Stomach smooth muscle (tissue), 2 donors: ENCODE measurements around the gene YRDC.

Experiments used
- H3K27ac ChIP-seq: one replicate; pipeline ENCODE4 v1.7.0; 2013; ENCODE audit warnings: mild to moderate bottlenecking, low read length, inconsistent platforms
- H3K27me3 ChIP-seq, 2 donors: one replicate each; pipeline ENCODE4 v1.7.0; 2013; ENCODE audit warnings: low read length in 2 of 2; ENCODE audit not compliant: insufficient read depth in 2 of 2, control insufficient read depth in 1 of 2
- H3K36me3 ChIP-seq, 2 donors: one replicate each; pipeline ENCODE4 v1.7.0; 2013; ENCODE audit warnings: low read length in 2 of 2; ENCODE audit not compliant: control insufficient read depth in 2 of 2, insufficient read depth in 2 of 2
- H3K4me1 ChIP-seq: one replicate; pipeline ENCODE4 v1.7.0; 2013; ENCODE audit warnings: low read length; ENCODE audit not compliant: control insufficient read depth, insufficient read depth
- H3K4me3 ChIP-seq, 2 donors: one replicate each; pipeline ENCODE4 v1.7.0; 2013; ENCODE audit warnings: low read length in 2 of 2
- H3K9ac ChIP-seq, 2 donors: one replicate each; pipeline ENCODE4 v1.7.0; 2013; ENCODE audit warnings: low read length in 2 of 2, mild to moderate bottlenecking in 1 of 2
- H3K9me3 ChIP-seq, 2 donors: one replicate each; pipeline ENCODE4 v1.7.0; 2013; ENCODE audit warnings: low read length in 2 of 2; ENCODE audit not compliant: control insufficient read depth in 2 of 2
- donor health status: healthy.
- donor health status: Pancreatic carcinoma.

YRDC gene

GRCh38 chr1:37821481-37821880 lies 13.5 kb upstream of the YRDC start:
- H3K9me3 ChIP-seq = no peaks in the 10 kb centered on the region
- H3K4me3 ChIP-seq = no peak overlapping the region
- no peak overlapping the region for H3K9ac ChIP-seq
- H3K27me3 ChIP-seq = no peaks in the 10 kb centered on the region
- peaks cover 27 to 32% of the 10 kb centered on the region in 2 donors for H3K36me3 ChIP-seq
- no peak overlapping the region for H3K27ac ChIP-seq
- peaks cover 7% of the 10 kb centered on the region for H3K4me1 ChIP-seq

- no peak overlapping the region for H3K4me3 ChIP-seq
- H3K9ac ChIP-seq = no peak overlapping the region
- H3K36me3 ChIP-seq = peaks cover 34 to 40% of the 10 kb centered on the region in 2 donors
- peak overlapping the region; percentile 37 for H3K27ac ChIP-seq
- H3K4me1 ChIP-seq = peaks cover 7% of the 10 kb centered on the region
- no peaks in the 10 kb centered on the region for H3K9me3 ChIP-seq
- no peaks in the 10 kb centered on the region for H3K27me3 ChIP-seq
These were observed 9.5 kb upstream of the YRDC start for GRCh38 chr1:37817481-37817880.

GRCh38 chr1:37814252-37814651 lies 6.2 kb upstream of the YRDC start:
- Histone ChIP-seq H3K36me3 (peaks cover 17 to 20% of the 10 kb centered on the region in 2 donors), H3K9me3 (no peaks in the 10 kb centered on the region), H3K9ac (no peak overlapping the region), H3K27ac (no peak overlapping the region), H3K4me1 (peaks cover 11% of the 10 kb centered on the region), H3K4me3 (no peak overlapping the region), H3K27me3 (no peaks in the 10 kb centered on the region)

- H3K36me3 ChIP-seq = peaks cover 17 to 20% of the 10 kb centered on the region in 2 donors
- H3K9ac ChIP-seq = no peak overlapping the region
- H3K27ac ChIP-seq = no peak overlapping the region
- no peaks in the 10 kb centered on the region for H3K9me3 ChIP-seq
- H3K4me3 ChIP-seq = no peak overlapping the region
- H3K4me1 ChIP-seq = peaks cover 17% of the 10 kb centered on the region
- H3K27me3 ChIP-seq = no peaks in the 10 kb centered on the region
These were observed 5.6 kb upstream of the YRDC start for GRCh38 chr1:37813529-37814145.

- Histone ChIP-seq H3K36me3 (peaks cover 17 to 20% of the 10 kb centered on the region in 2 donors), H3K9ac (peak overlapping the region in 1 of 2 donors; percentile 21), H3K27ac (no peak overlapping the region), H3K4me3 (no peak overlapping the region), H3K4me1 (peaks cover 23% of the 10 kb centered on the region), H3K9me3 (no peaks in the 10 kb centered on the region), H3K27me3 (no peaks in the 10 kb centered on the region)
These were observed 3.1 kb upstream of the YRDC start for GRCh38 chr1:37811027-37811655.

GRCh38 chr1:37809942-37810341 lies 1.9 kb upstream of the YRDC start:
- peaks cover 26% of the 10 kb centered on the region for H3K4me1 ChIP-seq
- H3K27ac ChIP-seq = peak overlapping the region; percentile 18
- H3K27me3 ChIP-seq = no peaks in the 10 kb centered on the region
- peaks cover 18 to 20% of the 10 kb centered on the region in 2 donors for H3K36me3 ChIP-seq
- no peak overlapping the region for H3K9ac ChIP-seq
- no peak overlapping the region for H3K4me3 ChIP-seq
- no peaks in the 10 kb centered on the region for H3K9me3 ChIP-seq

GRCh38 chr1:37808369-37809319 lies 636 bp upstream of the YRDC start:
- Histone ChIP-seq H3K9ac (peak overlapping the region; percentile 76 to 91), H3K4me3 (peak overlapping the region; percentile 77 to 94), H3K9me3 (no peaks in the 10 kb centered on the region), H3K27ac (peak overlapping the region; percentile 91), H3K27me3 (no peaks in the 10 kb centered on the region), H3K36me3 (peaks cover 23 to 26% of the 10 kb centered on the region in 2 donors), H3K4me1 (peaks cover 26% of the 10 kb centered on the region)

GRCh38 chr1:37807220-37807554 lies 821 bp downstream of the YRDC start:
- Histone ChIP-seq H3K27ac (peak overlapping the region; percentile 58), H3K36me3 (peaks cover 33 to 34% of the 10 kb centered on the region in 2 donors), H3K4me3 (peak overlapping the region; percentile 57 to 94), H3K9ac (peak overlapping the region; percentile 87 to 89), H3K9me3 (no peaks in the 10 kb centered on the region), H3K27me3 (no peaks in the 10 kb centered on the region), H3K4me1 (peaks cover 26% of the 10 kb centered on the region)

GRCh38 chr1:37802439-37802838 lies 5.6 kb downstream of the YRDC start:
- Histone ChIP-seq H3K27me3 (no peaks in the 10 kb centered on the region), H3K9me3 (no peaks in the 10 kb centered on the region), H3K4me1 (peaks cover 12% of the 10 kb centered on the region), H3K9ac (no peak overlapping the region), H3K27ac (no peak overlapping the region), H3K4me3 (no peak overlapping the region), H3K36me3 (peaks cover 33 to 49% of the 10 kb centered on the region in 2 donors)

GRCh38 chr1:37797750-37798345 lies 10.2 kb downstream of the YRDC start:
- no peak overlapping the region for H3K4me3 ChIP-seq
- no peaks in the 10 kb centered on the region for H3K9me3 ChIP-seq
- H3K9ac ChIP-seq = no peak overlapping the region
- peaks cover 4 to 19% of the 10 kb centered on the region in 2 donors for H3K36me3 ChIP-seq
- H3K27me3 ChIP-seq = no peaks in the 10 kb centered on the region
- no peak overlapping the region for H3K27ac ChIP-seq
- H3K4me1 ChIP-seq = peaks cover 9% of the 10 kb centered on the region
